OCI-M1 (cell line): Measurements from ENCODE around the gene ZNF366.
A peak's percentile ranks its signal among the peaks of the same experiment; 100 is the strongest.

ENCODE experiments used
- DNase-seq: peaks from one replicate; lab custom pipeline; 2025; lab: John Stamatoyannopoulos, UW

Gene ZNF366

GRCh38 chr5:72522607-72523006 lies 15.4 kb upstream of the ZNF366 start:
- no peak for DNase-seq

- no peak for DNase-seq
These were observed 11.9 kb upstream of the ZNF366 start for GRCh38 chr5:72519111-72519510.

- peak; percentile 64 for DNase-seq
These were observed 10.9 kb upstream of the ZNF366 start for GRCh38 chr5:72518001-72518683.

GRCh38 chr5:72516916-72517315 lies 9.7 kb upstream of the ZNF366 start:
- DNase-seq = no peak

GRCh38 chr5:72515211-72515610 lies 8.0 kb upstream of the ZNF366 start:
- DNase-seq = no peak

GRCh38 chr5:72512593-72512860 lies 5.3 kb upstream of the ZNF366 start:
- no peak for DNase-seq

GRCh38 chr5:72511774-72512592 lies 4.8 kb upstream of the ZNF366 start:
- DNase-seq = no peak

GRCh38 chr5:72511366-72511765 lies 4.2 kb upstream of the ZNF366 start:
- no peak for DNase-seq

- DNase-seq = no peak
These were observed 3.5 kb upstream of the ZNF366 start for GRCh38 chr5:72510610-72511181.

GRCh38 chr5:72509401-72509800 lies 2.2 kb upstream of the ZNF366 start:
- DNase-seq = no peak

- peak; percentile 82 for DNase-seq
These were observed 1.3 kb upstream of the ZNF366 start for GRCh38 chr5:72508241-72509170.

GRCh38 chr5:72507907-72508238 lies 663 bp upstream of the ZNF366 start:
- DNase-seq = no peak

- DNase-seq = no peak
These were observed 1.1 kb downstream of the ZNF366 start for GRCh38 chr5:72506158-72506549.

- peak; percentile 86 for DNase-seq
These were observed 1.6 kb downstream of the ZNF366 start for GRCh38 chr5:72505539-72506157.

GRCh38 chr5:72505016-72505415 lies 2.2 kb downstream of the ZNF366 start:
- DNase-seq = no peak

GRCh38 chr5:72503888-72504491 lies 3.2 kb downstream of the ZNF366 start:
- DNase-seq = peak; percentile 79

- DNase-seq = no peak
These were observed 5.7 kb downstream of the ZNF366 start for GRCh38 chr5:72501488-72501887.

GRCh38 chr5:72499730-72500129 lies 7.5 kb downstream of the ZNF366 start:
- no peak for DNase-seq

GRCh38 chr5:72499090-72499489 lies 8.1 kb downstream of the ZNF366 start:
- DNase-seq = no peak

GRCh38 chr5:72498284-72498683 lies 8.9 kb downstream of the ZNF366 start:
- no peak for DNase-seq

- DNase-seq = no peak
These were observed 9.4 kb downstream of the ZNF366 start for GRCh38 chr5:72497823-72498222.

GRCh38 chr5:72495410-72495809 lies 11.8 kb downstream of the ZNF366 start:
- DNase-seq = no peak
